KMS-11 (cell line): ENCODE measurements around the gene GJC1.
A peak's percentile ranks its signal among the peaks of the same experiment; 100 is the strongest.
"Not testable (repeated sequence)": the region's sequence is repeated elsewhere in the genome, so short reads cannot be mapped to it uniquely, and the experiment has no call there.

Source experiments
- H2AFZ ChIP-seq: fragments of 200-600 bp; sonication (generic); 2 replicates; pipeline ENCODE4 v1.6.1; 2016; ENCODE audit warnings: antibody characterized with exemption, mixed run types, low read depth
- H3K27ac ChIP-seq: fragments of 200-600 bp; sonication (generic); 2 replicates; pipeline ENCODE4 v1.6.1; 2016; ENCODE audit warnings: mild to moderate bottlenecking, mixed run types
- H3K27me3 ChIP-seq: fragments of 200-600 bp; sonication (generic); 2 replicates; pipeline ENCODE4 v1.6.1; 2017; ENCODE audit warnings: mild to moderate bottlenecking, low read depth, mixed run types, moderate library complexity; ENCODE audit not compliant: insufficient read depth
- H3K36me3 ChIP-seq: fragments of 200-600 bp; sonication (generic); 2 replicates; pipeline ENCODE4 v1.6.1; 2017; ENCODE audit warnings: mild to moderate bottlenecking, mixed run types; ENCODE audit not compliant: insufficient read depth
- H3K4me1 ChIP-seq: fragments of 200-600 bp; sonication (generic); 2 replicates; pipeline ENCODE4 v1.6.1; 2016; ENCODE audit warnings: mild to moderate bottlenecking, low read depth, mixed run types; ENCODE audit not compliant: poor library complexity, severe bottlenecking
- H3K4me2 ChIP-seq: fragments of 200-600 bp; sonication (generic); 2 replicates; pipeline ENCODE4 v1.7.0; 2016; ENCODE audit warnings: mild to moderate bottlenecking, mixed run types
- H3K4me3 ChIP-seq: fragments of 200-600 bp; sonication (generic); IDR thresholded peaks from 2 replicates; pipeline ENCODE4 v1.6.1; 2017; ENCODE audit warnings: low read depth, low read length, mixed read lengths; ENCODE audit not compliant: insufficient read depth
- H3K79me2 ChIP-seq: fragments of 200-600 bp; sonication (generic); 2 replicates; pipeline ENCODE4 v1.6.1; 2016; ENCODE audit warnings: low read depth, mixed run types; ENCODE audit not compliant: insufficient read depth
- H3K9ac ChIP-seq: fragments of 200-600 bp; sonication (generic); 2 replicates; pipeline ENCODE4 v1.6.1; 2016; ENCODE audit warnings: mild to moderate bottlenecking, mixed run types
- H4K20me1 ChIP-seq: fragments of 200-600 bp; sonication (generic); 2 replicates; pipeline ENCODE4 v1.6.1; 2016; ENCODE audit warnings: mild to moderate bottlenecking, mixed run types; ENCODE audit not compliant: insufficient read depth
- CTCF ChIP-seq: fragments of 200-600 bp; sonication (generic); conservative IDR thresholded peaks from 2 replicates; pipeline ENCODE4 v1.6.1; 2017; ENCODE audit warnings: low read depth, mild to moderate bottlenecking, antibody characterized with exemption, low read length, moderate library complexity, mixed read lengths

The GJC1 gene

GRCh38 chr17:44759086-44759915 is 70.8 kb downstream of the GJC1 start:
- no peak overlapping the region for H3K4me3 ChIP-seq
- no peaks in the 10 kb centered on the region for H3K36me3 ChIP-seq
- H3K79me2 ChIP-seq = no peaks in the 10 kb centered on the region
- H3K27me3 ChIP-seq = peaks cover 21% of the 10 kb centered on the region; the same call in 1 of the 2 replicates
- H3K9ac ChIP-seq = no peak overlapping the region
- H3K27ac ChIP-seq = no peak overlapping the region
- H4K20me1 ChIP-seq = no peaks in the 10 kb centered on the region
- peak overlapping the region; percentile 54; the same call in 1 of the 2 replicates for H2AFZ ChIP-seq
- TF ChIP-seq CTCF = no peak
- no peaks in the 10 kb centered on the region for H3K4me1 ChIP-seq
- peak overlapping the region; percentile 66 for H3K4me2 ChIP-seq

- H3K27ac ChIP-seq = no peak within 1 kb of the TSS
- peak within 1 kb of the TSS; percentile 66 for H3K4me2 ChIP-seq
- H4K20me1 ChIP-seq = no peaks in the 10 kb centered on the region
- no peak within 1 kb of the TSS for H3K9ac ChIP-seq
- H2AFZ ChIP-seq = peak within 1 kb of the TSS; percentile 54; the same call in 1 of the 2 replicates
- TF ChIP-seq CTCF = no peak
- no peaks in the 10 kb centered on the region for H3K79me2 ChIP-seq
- H3K4me1 ChIP-seq = no peaks in the 10 kb centered on the region
- no peak within 1 kb of the TSS for H3K4me3 ChIP-seq
- H3K36me3 ChIP-seq = no peaks in the 10 kb centered on the region
- H3K27me3 ChIP-seq = peaks cover 21% of the 10 kb centered on the region; the same call in 1 of the 2 replicates
Observed at GRCh38 chr17:44758414-44759085, 71.5 kb downstream of the GJC1 start, which contains the start of gene ADAM11. Gene ADAM11 (plus strand): TSS chr17:44758988. CDS start chr17:44759200, 212 bp downstream.

DNA sequence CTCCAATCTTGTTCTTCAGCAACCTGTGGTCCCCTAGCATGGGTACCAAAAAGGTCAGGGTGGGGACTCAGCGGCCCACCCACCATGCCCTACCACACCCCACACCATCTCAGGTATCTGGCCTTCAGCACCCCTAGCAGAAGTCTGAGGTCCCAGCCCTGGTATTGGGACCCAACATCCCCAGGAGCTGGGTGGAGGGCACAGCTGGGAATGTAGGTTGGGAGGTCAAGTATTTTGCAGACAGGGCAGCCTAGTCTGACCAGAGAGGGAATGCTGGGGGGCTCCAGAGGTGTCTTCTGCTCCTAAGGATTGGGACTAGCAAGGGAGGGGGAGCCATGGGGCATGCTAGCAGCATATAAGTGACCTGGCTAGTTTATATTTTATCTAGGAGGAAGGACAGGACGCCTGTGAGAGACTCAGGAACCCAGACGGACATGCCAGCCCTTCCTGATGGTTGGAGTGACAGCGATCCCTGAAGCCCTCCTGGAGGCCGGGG is 72.1 kb downstream of the GJC1 start:
- no peaks in the 10 kb centered on the region for H3K4me1 ChIP-seq
- H3K4me2 ChIP-seq = no peak overlapping the region
- no peak overlapping the region for H3K27ac ChIP-seq
- H3K9ac ChIP-seq = no peak overlapping the region
- H3K79me2 ChIP-seq = no peaks in the 10 kb centered on the region
- H3K4me3 ChIP-seq = no peak overlapping the region
- no peak overlapping the region for H2AFZ ChIP-seq
- no peak for TF ChIP-seq CTCF
- H3K36me3 ChIP-seq = no peaks in the 10 kb centered on the region
- peaks cover 21% of the 10 kb centered on the region; the same call in 1 of the 2 replicates for H3K27me3 ChIP-seq
- no peaks in the 10 kb centered on the region for H4K20me1 ChIP-seq

DNA sequence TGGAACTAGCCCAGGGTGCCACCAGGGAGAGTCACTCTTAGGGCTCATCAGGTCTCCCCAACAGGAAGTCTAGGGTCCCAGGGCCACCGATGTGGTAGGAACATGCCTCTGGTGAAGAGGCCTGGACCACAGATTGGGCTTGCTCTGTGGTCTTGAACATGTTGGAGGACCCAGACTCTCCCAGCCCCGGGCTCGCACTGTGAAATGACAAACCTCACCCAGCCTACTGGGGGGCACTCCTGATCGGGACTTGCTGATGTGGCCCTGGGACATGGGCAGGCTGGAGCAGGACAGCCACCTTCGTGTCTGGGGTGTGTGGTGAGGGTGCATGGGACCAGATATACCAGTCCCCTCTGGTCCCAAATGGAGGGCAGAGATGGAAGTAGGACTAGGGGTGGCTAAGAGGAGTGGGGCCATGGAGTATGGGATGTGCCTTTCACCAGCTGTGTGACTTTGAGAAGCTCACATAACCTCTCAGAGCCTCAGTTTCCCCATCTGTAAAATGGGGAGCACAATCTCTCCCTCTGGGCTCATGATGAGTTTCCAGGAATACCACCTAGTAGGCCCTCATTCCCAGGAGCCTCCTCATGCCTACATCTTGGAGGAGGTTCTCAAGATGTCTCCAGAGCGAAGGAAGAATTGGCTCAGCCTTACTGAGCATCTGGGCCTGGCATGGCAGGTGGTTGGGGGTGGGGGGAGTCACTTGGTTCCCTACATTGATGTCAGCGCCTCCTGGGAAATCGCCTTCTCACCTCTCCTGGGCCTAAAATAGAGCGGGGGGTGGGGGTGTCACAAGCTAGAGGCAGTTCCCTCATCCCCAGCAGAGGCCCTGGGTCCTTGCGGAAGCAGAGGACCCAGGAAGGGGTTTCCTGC is 72.8 kb downstream of the GJC1 start:
- no peaks in the 10 kb centered on the region for H3K4me1 ChIP-seq
- no peak overlapping the region for H3K9ac ChIP-seq
- no peak overlapping the region for H3K27ac ChIP-seq
- no peak for TF ChIP-seq CTCF
- peaks cover 21% of the 10 kb centered on the region; the same call in 1 of the 2 replicates for H3K27me3 ChIP-seq
- H3K4me3 ChIP-seq = no peak overlapping the region
- H4K20me1 ChIP-seq = no peaks in the 10 kb centered on the region
- H3K36me3 ChIP-seq = no peaks in the 10 kb centered on the region
- H3K4me2 ChIP-seq = no peak overlapping the region
- H3K79me2 ChIP-seq = no peaks in the 10 kb centered on the region
- H2AFZ ChIP-seq = no peak overlapping the region

- H2AFZ ChIP-seq, H3K4me3 ChIP-seq, H3K27ac ChIP-seq, H3K4me1 ChIP-seq, H3K36me3 ChIP-seq, H4K20me1 ChIP-seq, H3K9ac ChIP-seq, H3K79me2 ChIP-seq, H3K4me2 ChIP-seq: not testable (repeated sequence)
- peaks cover 19% of the 10 kb centered on the region; the same call in 1 of the 2 replicates for H3K27me3 ChIP-seq
Observed at GRCh38 chr17:44755180-44755579, 74.9 kb downstream of the GJC1 start.
